IMR-90 (cell line): ENCODE results near the gene ZNF644. TPM values are rescaled to one million over a fixed set of nuclear protein-coding genes. Genes with fewer than 3 reads are reported as not detected.

Experiments
- ATAC-seq: fragments of 200-7000 bp; cut with Tn5 transposase; 2 replicates; pipeline ENCODE4 v1.9.1; 2020; ENCODE audit warnings: low read depth, mild to moderate bottlenecking, moderate library complexity
- BruUV-seq: library from RNA; stranded (reverse); fragments of 400-500 nt; replicated peaks from 2 replicates; lab custom pipeline; 2021; lab: Mats Ljungman, UMichigan
- CTCF ChIA-PET: fragments of 300-600 bp; formaldehyde crosslinking; extraction: SDS; loops from one replicate; lab custom pipeline; 2021; ENCODE audit warnings: antibody characterized with exemption; lab: Yijun Ruan, JAX
- POLR2A ChIA-PET: fragments of 300-600 bp; sonication (Branson Sonifier 250); formaldehyde crosslinking; loops from one replicate; lab custom pipeline; 2022; ENCODE audit warnings: antibody characterized with exemption; ENCODE audit not compliant: unreplicated experiment; lab: Charles Lee
- DNase-seq: peaks from one replicate; pipeline ENCODE4 v3.0.0; 2013
- H2AFZ ChIP-seq: replicated peaks from 2 replicates; pipeline ENCODE3; 2013; ENCODE audit warnings: low read length, mild to moderate bottlenecking; ENCODE audit not compliant: poor library complexity
- H2AK5ac ChIP-seq: 2 replicates; pipeline ENCODE4 v1.6.1; 2013; ENCODE audit warnings: low read depth, low read length, inconsistent platforms
- H2AK9ac ChIP-seq: replicated peaks from 2 replicates; pipeline ENCODE3; 2013; ENCODE audit warnings: mild to moderate bottlenecking, low read depth, low read length, moderate library complexity; ENCODE audit not compliant: poor library complexity
- H2BK120ac ChIP-seq: 2 replicates; pipeline ENCODE4 v1.6.1; 2013; ENCODE audit warnings: low read depth, low read length, inconsistent platforms
- H2BK15ac ChIP-seq: 3 replicates; pipeline ENCODE4 v1.6.1; 2013; ENCODE audit warnings: low read depth, low read length, inconsistent platforms
- H2BK20ac ChIP-seq: 2 replicates; pipeline ENCODE4 v1.6.1; 2013; ENCODE audit warnings: low read depth, mild to moderate bottlenecking, inconsistent platforms, low read length, moderate library complexity
- H2BK5ac ChIP-seq: 2 replicates; pipeline ENCODE4 v1.6.1; 2013; ENCODE audit warnings: mild to moderate bottlenecking, low read depth, low read length, inconsistent platforms; ENCODE audit not compliant: poor library complexity, severe bottlenecking
- H3K14ac ChIP-seq: replicated peaks from 2 replicates; pipeline ENCODE4 v1.6.1; 2013; ENCODE audit warnings: low read depth, low read length, inconsistent platforms
- H3K18ac ChIP-seq: 2 replicates; pipeline ENCODE4 v1.6.1; 2013; ENCODE audit warnings: low read depth, low read length, control low read depth
- H3K23ac ChIP-seq: 2 replicates; pipeline ENCODE4 v1.6.1; 2013; ENCODE audit warnings: low read depth, low read length, inconsistent platforms
- H3K27ac ChIP-seq: 2 replicates; pipeline ENCODE4 v1.5.1; 2013; ENCODE audit warnings: mild to moderate bottlenecking, control low read depth, low read length; ENCODE audit not compliant: insufficient read depth
- H3K27me3 ChIP-seq: 2 replicates; pipeline ENCODE4 v1.6.1; 2013; ENCODE audit warnings: low read length; ENCODE audit not compliant: control insufficient read depth, insufficient read depth
- H3K36me3 ChIP-seq: 2 replicates; pipeline ENCODE4 v1.6.1; 2013; ENCODE audit warnings: low read length, mixed read lengths; ENCODE audit not compliant: control insufficient read depth, insufficient read depth
- H3K4ac ChIP-seq: 2 replicates; pipeline ENCODE4 v1.6.1; 2013; ENCODE audit warnings: low read depth, low read length, inconsistent platforms
- H3K4me1 ChIP-seq: 2 replicates; pipeline ENCODE4 v1.6.1; 2013; ENCODE audit warnings: low read length, mixed read lengths; ENCODE audit not compliant: control insufficient read depth, insufficient read depth
- H3K4me2 ChIP-seq: 2 replicates; pipeline ENCODE4 v1.6.1; 2013; ENCODE audit warnings: low read depth, mild to moderate bottlenecking, control low read depth, low read length, moderate library complexity
- H3K4me3 ChIP-seq: 2 replicates; pipeline ENCODE4 v1.5.1; 2013; ENCODE audit warnings: low read depth, mild to moderate bottlenecking, control low read depth, low read length, moderate library complexity; ENCODE audit not compliant: insufficient read depth
- H3K56ac ChIP-seq: 2 replicates; pipeline ENCODE4 v1.6.1; 2013; ENCODE audit warnings: low read length, inconsistent platforms; ENCODE audit not compliant: insufficient read depth; ENCODE audit errors: extremely low read depth
- H3K79me1 ChIP-seq, 2 experiments: 2 replicates each; pipeline ENCODE4 v1.6.1; 2013; ENCODE audit warnings: low read length in 2 of 2, inconsistent platforms in 1 of 2, low read depth in 1 of 2
- H3K9ac ChIP-seq: 2 replicates; pipeline ENCODE4 v1.6.1; 2013; ENCODE audit warnings: low read depth, low read length, control low read depth
- H3K9me1 ChIP-seq: 2 replicates; pipeline ENCODE4 v1.6.1; 2013; ENCODE audit warnings: low read length, inconsistent platforms; ENCODE audit not compliant: insufficient read depth
- H3K9me3 ChIP-seq: 2 replicates; pipeline ENCODE4 v1.6.1; 2013; ENCODE audit warnings: low read length; ENCODE audit not compliant: control insufficient read depth, insufficient read depth
- H4K20me1 ChIP-seq: 2 replicates; pipeline ENCODE4 v1.6.1; 2013; ENCODE audit warnings: low read length, inconsistent platforms; ENCODE audit not compliant: insufficient read depth
- H4K5ac ChIP-seq: 2 replicates; pipeline ENCODE4 v1.6.1; 2013; ENCODE audit warnings: mild to moderate bottlenecking, low read depth, low read length, control low read depth
- H4K8ac ChIP-seq, 2 experiments: 2 replicates each; pipeline ENCODE4 v1.6.1; 2013; ENCODE audit warnings: low read depth in 2 of 2, low read length in 2 of 2, control low read depth in 1 of 2, inconsistent platforms in 1 of 2
- H4K91ac ChIP-seq: 2 replicates; pipeline ENCODE4 v1.6.1; 2013; ENCODE audit warnings: low read depth, low read length, inconsistent platforms; ENCODE audit not compliant: insufficient read depth
- BHLHE40 ChIP-seq: fragments of 150-350 bp; IDR thresholded peaks from 2 replicates; pipeline ENCODE4 v1.6.1; 2016; ENCODE audit warnings: mild to moderate bottlenecking, low read depth, low read length
- CEBPB ChIP-seq: IDR thresholded peaks from 2 replicates; pipeline ENCODE4 v1.6.1; 2012; ENCODE audit warnings: low read depth, low read length, improper control_type of control experiment
- CHD1 ChIP-seq: IDR thresholded peaks from 2 replicates; pipeline ENCODE4 v1.6.1; 2012; ENCODE audit warnings: low read depth, low read length, improper control_type of control experiment
- FOS ChIP-seq: fragments of 150-350 bp; IDR thresholded peaks from 2 replicates; pipeline ENCODE4 v1.6.1; 2016; ENCODE audit warnings: low read depth, low read length
- MAFK ChIP-seq: IDR thresholded peaks from 2 replicates; pipeline ENCODE4 v1.6.1; 2012; ENCODE audit warnings: low read depth, low read length, improper control_type of control experiment
- MAZ ChIP-seq: IDR thresholded peaks from 2 replicates; pipeline ENCODE4 v1.6.1; 2012; ENCODE audit warnings: low read depth, mild to moderate bottlenecking, low read length, improper control_type of control experiment, moderate library complexity, borderline replicate concordance
- MXI1 ChIP-seq: IDR thresholded peaks from 2 replicates; pipeline ENCODE4 v1.6.1; 2012; ENCODE audit warnings: low read depth, mild to moderate bottlenecking, low read length, moderate library complexity, borderline replicate concordance
- NFE2L2 ChIP-seq: fragments of 150-350 bp; IDR thresholded peaks from 2 replicates; pipeline ENCODE4 v1.6.1; 2016; ENCODE audit warnings: low read depth, mild to moderate bottlenecking, low read length
- POLR2A ChIP-seq: IDR thresholded peaks from 2 replicates; pipeline ENCODE4 v1.6.1; 2012; ENCODE audit warnings: mild to moderate bottlenecking, low read depth, low read length
- RAD21 ChIP-seq: IDR thresholded peaks from 2 replicates; pipeline ENCODE4 v1.6.1; 2012; ENCODE audit warnings: low read length, improper control_type of control experiment
- RCOR1 ChIP-seq: IDR thresholded peaks from 2 replicates; pipeline ENCODE4 v1.6.1; 2012; ENCODE audit warnings: mild to moderate bottlenecking, low read length, improper control_type of control experiment; ENCODE audit not compliant: insufficient replicate concordance
- RFX5 ChIP-seq: IDR thresholded peaks from 2 replicates; pipeline ENCODE4 v1.8.0; 2012; ENCODE audit warnings: low read depth, mild to moderate bottlenecking, low read length, moderate library complexity
- SMC3 ChIP-seq: fragments of 150-350 bp; IDR thresholded peaks from 2 replicates; pipeline ENCODE4 v1.6.1; 2016; ENCODE audit warnings: low read depth, mild to moderate bottlenecking, antibody characterized with exemption, low read length, moderate library complexity
- dilution Hi-C: fragments of 300-500 bp; cut with HindIII; formaldehyde crosslinking; loops from one replicate; pipeline ENCODE4 v1.14.3; 2018; ENCODE audit warnings: low sequenced_read_pairs; ENCODE audit not compliant: unreplicated experiment
- in situ Hi-C: fragments of 300-500 bp; cut with MboI; formaldehyde crosslinking; loops from 3 replicates; pipeline ENCODE4 v1.14.3; 2019; ENCODE audit warnings: low sequenced_read_pairs, inconsistent platforms, mixed read lengths
- intact Hi-C: fragments of 100-400 bp; cut with micrococcal nuclease; formaldehyde crosslinking; loops from 2 replicates; pipeline ENCODE4 v1.10.0; 2022
- polyA plus RNA-seq, 3 experiments: library from polyadenylated mRNA; depleted of rRNA; stranded (reverse); fragments of >200 nt; gene quantifications; 2 replicates each; pipeline ENCODE4 v1.2.3, GENCODE V29; 2012; ENCODE audit warnings: low replicate concordance in 1 of 3
- total RNA-seq: library from RNA; depleted of rRNA; stranded (reverse); fragments of >200 nt; gene quantifications from 2 replicates; pipeline ENCODE4 v1.2.3, GENCODE V29; 2012
- TF ChIP-seq, protein P1 (sequence below): conservative IDR thresholded peaks from 2 replicates; pipeline ENCODE4 v1.5.1; 2012; ENCODE audit warnings: mild to moderate bottlenecking, low read depth, low read length, improper control_type of control experiment
- TF ChIP-seq, protein P2 (sequence below): fragments of 150-350 bp; IDR thresholded peaks from 2 replicates; pipeline ENCODE4 v1.6.1; 2016; ENCODE audit warnings: low read depth, mild to moderate bottlenecking, low read length, moderate library complexity, borderline replicate concordance
- TF ChIP-seq, protein P3 (sequence below): fragments of 150-350 bp; IDR thresholded peaks from 2 replicates; pipeline ENCODE4 v1.6.1; 2017; ENCODE audit warnings: mild to moderate bottlenecking, antibody characterized with exemption, low read length, low read depth

The ZNF644 gene
- total and polyA plus RNA-seq, 2 of the 4 experiments (the other 2 are of a cell fraction), result 9.0 to 45.3 TPM

DNA sequence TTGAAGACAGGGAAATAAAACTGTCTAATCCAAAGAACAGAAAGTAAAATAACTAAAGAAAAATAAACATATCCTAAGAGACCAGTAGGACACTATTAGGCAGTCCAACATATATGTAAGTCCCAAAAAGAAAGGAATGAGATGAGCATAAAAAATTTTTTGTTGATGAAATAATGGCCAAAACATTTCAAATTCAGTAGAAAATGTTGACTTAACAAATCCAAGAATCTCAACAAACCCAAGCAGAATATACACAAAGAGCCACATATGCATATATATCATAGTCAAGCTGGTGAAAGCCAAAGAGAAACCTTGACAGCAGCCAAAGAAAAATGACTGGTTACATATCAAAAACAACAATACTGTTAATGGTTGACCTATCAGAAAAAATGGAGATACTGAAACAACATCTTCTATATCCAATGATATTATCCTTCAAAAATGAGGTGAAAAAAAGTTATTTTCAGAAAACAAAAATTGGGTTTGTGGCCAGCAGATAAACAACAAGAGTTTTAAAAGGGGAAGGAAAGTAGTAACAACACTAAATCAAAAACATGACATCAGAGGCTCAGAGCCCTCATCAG lies 26.4 kb downstream of the ZNF644 start:
- Histone ChIP-seq H3K18ac (no peak overlapping the region), H4K91ac (no peak overlapping the region), H2BK15ac (no peak overlapping the region), H2AK9ac (no peak overlapping the region), H3K79me1 (peaks cover 11 to 48% of the 10 kb centered on the region in 2 experiments), H3K9me1 (peaks cover 7% of the 10 kb centered on the region; the same call in 1 of the 2 replicates), H3K56ac (no peak overlapping the region), H3K9me3 (peaks cover 9% of the 10 kb centered on the region), H3K4me1 (peaks cover 1% of the 10 kb centered on the region; the same call in 1 of the 2 replicates), H3K4ac (no peak overlapping the region), H2AK5ac (no peak overlapping the region), H3K23ac (no peak overlapping the region), H3K14ac (no peak overlapping the region), H3K4me3 (no peak overlapping the region), H3K36me3 (peaks cover 4% of the 10 kb centered on the region), H4K5ac (no peak overlapping the region), H4K8ac (no peak overlapping the region), H2BK120ac (no peak overlapping the region), H3K9ac (no peak overlapping the region), H2BK20ac (no peak overlapping the region), H3K27ac (no peak overlapping the region), H3K27me3 (no peaks in the 10 kb centered on the region), H2BK5ac (no peak overlapping the region), H3K4me2 (no peak overlapping the region), H4K20me1 (peaks cover 44% of the 10 kb centered on the region), H2AFZ (no peak overlapping the region)
- in situ Hi-C loops, result no loop called here
- BruUV-seq, result no TSS peak
- no peak; the same call in 1 of the 2 replicates for ATAC-seq
- POLR2A ChIA-PET, result interaction anchor here (0.7 kb wide), 1 partner anchor 389 kb away, joined by 3 read pairs; no protein-coding TSS in a partner anchor
- DNase-seq, result peak; percentile 8
- dilution Hi-C loops, result no loop called here
- CTCF ChIA-PET, result no interaction called here
- no peak for TF ChIP-seq BHLHE40
- TF ChIP-seq RCOR1, result no peak
- no peak for TF ChIP-seq CHD1
- no peak for TF ChIP-seq RFX5
- no peak for TF ChIP-seq MAZ
- TF ChIP-seq MXI1, result no peak
- no peak for TF ChIP-seq MAFK
- no peak for TF ChIP-seq POLR2A
- TF ChIP-seq, protein P1, sequence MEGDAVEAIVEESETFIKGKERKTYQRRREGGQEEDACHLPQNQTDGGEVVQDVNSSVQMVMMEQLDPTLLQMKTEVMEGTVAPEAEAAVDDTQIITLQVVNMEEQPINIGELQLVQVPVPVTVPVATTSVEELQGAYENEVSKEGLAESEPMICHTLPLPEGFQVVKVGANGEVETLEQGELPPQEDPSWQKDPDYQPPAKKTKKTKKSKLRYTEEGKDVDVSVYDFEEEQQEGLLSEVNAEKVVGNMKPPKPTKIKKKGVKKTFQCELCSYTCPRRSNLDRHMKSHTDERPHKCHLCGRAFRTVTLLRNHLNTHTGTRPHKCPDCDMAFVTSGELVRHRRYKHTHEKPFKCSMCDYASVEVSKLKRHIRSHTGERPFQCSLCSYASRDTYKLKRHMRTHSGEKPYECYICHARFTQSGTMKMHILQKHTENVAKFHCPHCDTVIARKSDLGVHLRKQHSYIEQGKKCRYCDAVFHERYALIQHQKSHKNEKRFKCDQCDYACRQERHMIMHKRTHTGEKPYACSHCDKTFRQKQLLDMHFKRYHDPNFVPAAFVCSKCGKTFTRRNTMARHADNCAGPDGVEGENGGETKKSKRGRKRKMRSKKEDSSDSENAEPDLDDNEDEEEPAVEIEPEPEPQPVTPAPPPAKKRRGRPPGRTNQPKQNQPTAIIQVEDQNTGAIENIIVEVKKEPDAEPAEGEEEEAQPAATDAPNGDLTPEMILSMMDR, result no peak
- TF ChIP-seq CEBPB, result no peak
- no peak for TF ChIP-seq FOS
- no peak for TF ChIP-seq RAD21
- TF ChIP-seq, protein P2, sequence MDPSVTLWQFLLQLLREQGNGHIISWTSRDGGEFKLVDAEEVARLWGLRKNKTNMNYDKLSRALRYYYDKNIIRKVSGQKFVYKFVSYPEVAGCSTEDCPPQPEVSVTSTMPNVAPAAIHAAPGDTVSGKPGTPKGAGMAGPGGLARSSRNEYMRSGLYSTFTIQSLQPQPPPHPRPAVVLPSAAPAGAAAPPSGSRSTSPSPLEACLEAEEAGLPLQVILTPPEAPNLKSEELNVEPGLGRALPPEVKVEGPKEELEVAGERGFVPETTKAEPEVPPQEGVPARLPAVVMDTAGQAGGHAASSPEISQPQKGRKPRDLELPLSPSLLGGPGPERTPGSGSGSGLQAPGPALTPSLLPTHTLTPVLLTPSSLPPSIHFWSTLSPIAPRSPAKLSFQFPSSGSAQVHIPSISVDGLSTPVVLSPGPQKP, result no peak
- TF ChIP-seq, protein P3, sequence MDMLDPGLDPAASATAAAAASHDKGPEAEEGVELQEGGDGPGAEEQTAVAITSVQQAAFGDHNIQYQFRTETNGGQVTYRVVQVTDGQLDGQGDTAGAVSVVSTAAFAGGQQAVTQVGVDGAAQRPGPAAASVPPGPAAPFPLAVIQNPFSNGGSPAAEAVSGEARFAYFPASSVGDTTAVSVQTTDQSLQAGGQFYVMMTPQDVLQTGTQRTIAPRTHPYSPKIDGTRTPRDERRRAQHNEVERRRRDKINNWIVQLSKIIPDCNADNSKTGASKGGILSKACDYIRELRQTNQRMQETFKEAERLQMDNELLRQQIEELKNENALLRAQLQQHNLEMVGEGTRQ, result no peak
- no peak for TF ChIP-seq NFE2L2
- no peak for TF ChIP-seq SMC3
- intact Hi-C loops, result no loop called here
